Keratinocyte (primary cell): ENCODE data around the gene TSR1. TPM values are rescaled to one million over a fixed set of nuclear protein-coding genes. Genes with fewer than 3 reads are reported as not detected.

Experiments used
- DNase-seq: peaks from one replicate; pipeline ENCODE4 v3.0.0-alpha.2; 2011; ENCODE audit warnings: low read depth, missing footprints, low spot score
- FAIRE-seq: peaks from 2 replicates; lab custom pipeline; 2011; peaks lifted over from hg19 to GRCh38; lab: Jason Lieb, UNC
- H2AFZ ChIP-seq: 2 replicates; pipeline ENCODE4 v1.6.0; 2012; ENCODE audit warnings: low read length, control low read depth, inconsistent platforms; ENCODE audit not compliant: control insufficient read depth
- H3K27ac ChIP-seq: 2 replicates; pipeline ENCODE4 v1.5.1; 2011; ENCODE audit warnings: low read length; ENCODE audit not compliant: control insufficient read depth, insufficient read depth
- H3K27me3 ChIP-seq: 3 replicates; pipeline ENCODE4 v1.6.0; 2011; ENCODE audit warnings: low read length; ENCODE audit not compliant: control insufficient read depth, insufficient read depth; ENCODE audit errors: extremely low read depth
- H3K36me3 ChIP-seq, 2 experiments: 2 replicates in 1 of 2; 3 replicates in 1 of 2; pipeline ENCODE4 v1.5.1; 2011; ENCODE audit warnings: low read length in 2 of 2, mild to moderate bottlenecking in 1 of 2; ENCODE audit not compliant: control insufficient read depth in 2 of 2, insufficient read depth in 2 of 2; ENCODE audit errors: extremely low read depth in 1 of 2
- H3K4me1 ChIP-seq: 3 replicates; pipeline ENCODE4 v1.5.1; 2011; ENCODE audit warnings: low read length; ENCODE audit not compliant: control insufficient read depth, insufficient read depth; ENCODE audit errors: extremely low read depth
- H3K4me2 ChIP-seq: 3 replicates; pipeline ENCODE4 v1.6.0; 2011; ENCODE audit warnings: low read depth, low read length; ENCODE audit not compliant: control insufficient read depth, insufficient read depth; ENCODE audit errors: extremely low read depth
- H3K4me3 ChIP-seq, 3 experiments: fragments of 200-600 bp in 1 of 3; sonication (generic) in 1 of 3; 2 replicates in 2 of 3; 3 replicates in 1 of 3; pipeline ENCODE4 v1.5.1; 2011 to 2016; ENCODE audit warnings: low read length in 3 of 3, mild to moderate bottlenecking in 3 of 3, control low read depth in 2 of 3, inconsistent platforms in 1 of 3, low read depth in 1 of 3, mixed read lengths in 1 of 3, mixed run types in 1 of 3, moderate library complexity in 1 of 3; ENCODE audit not compliant: control insufficient read depth in 2 of 3, insufficient read depth in 2 of 3; ENCODE audit errors: extremely low read depth in 1 of 3
- H3K79me2 ChIP-seq: 2 replicates; pipeline ENCODE4 v1.6.0; 2012; ENCODE audit warnings: low read length; ENCODE audit not compliant: control insufficient read depth, insufficient read depth
- H3K9ac ChIP-seq: 3 replicates; pipeline ENCODE4 v1.6.0; 2011; ENCODE audit warnings: low read length; ENCODE audit not compliant: control insufficient read depth, insufficient read depth; ENCODE audit errors: extremely low read depth
- H3K9me1 ChIP-seq: 3 replicates; pipeline ENCODE4 v1.6.0; 2011; ENCODE audit warnings: low read length; ENCODE audit not compliant: control insufficient read depth, insufficient read depth; ENCODE audit errors: extremely low read depth
- H3K9me3 ChIP-seq: 2 replicates; pipeline ENCODE4 v1.5.1; 2012; ENCODE audit warnings: low read depth, low read length; ENCODE audit not compliant: control insufficient read depth
- H4K20me1 ChIP-seq: 3 replicates; pipeline ENCODE4 v1.6.0; 2011; ENCODE audit warnings: low read length; ENCODE audit not compliant: control insufficient read depth, insufficient read depth; ENCODE audit errors: extremely low read depth
- CTCF ChIP-seq, 3 experiments: IDR thresholded peaks in 1 of 3; conservative IDR thresholded peaks in 1 of 3; optimal IDR thresholded peaks in 1 of 3; 2 replicates in 2 of 3; 3 replicates in 1 of 3; pipeline versions ENCODE3 to v1.5.1; 2011; ENCODE audit warnings: low read length in 3 of 3, mild to moderate bottlenecking in 3 of 3, moderate library complexity in 2 of 3, control low read depth in 1 of 3, inconsistent platforms in 1 of 3; ENCODE audit not compliant: insufficient read depth in 2 of 3; ENCODE audit errors: extremely low read depth in 1 of 3
- EZH2 ChIP-seq: IDR thresholded peaks from one replicate; pipeline ENCODE4 v1.6.1; 2012; ENCODE audit warnings: inconsistent platforms, mild to moderate bottlenecking, low read length, moderate library complexity
- dilution Hi-C: fragments of 300-500 bp; cut with MboI; formaldehyde crosslinking; loops from one replicate; pipeline ENCODE4 v1.7.0; 2020; ENCODE audit warnings: low sequenced_read_pairs; ENCODE audit not compliant: extremely low pct_ligation_motif_present
- polyA plus RNA-seq, 5 experiments: library from polyadenylated mRNA; depleted of rRNA in 3 of 5; stranded (reverse) in 3 of 5; stranded (forward) in 1 of 5; unstranded in 1 of 5; fragments of >200 nt; gene quantifications; 1 replicate in 1 of 5; 2 replicates in 3 of 5; 3 replicates in 1 of 5; pipeline versions ENCODE4 v1.2.1 to v1.2.3, GENCODE V29; 2011 to 2012; ENCODE audit warnings: missing spikeins in 2 of 5, low read depth in 1 of 5, low replicate concordance in 1 of 5

The TSR1 gene
- polyA plus RNA-seq, 1 donor (not counting 4 experiments of a cell fraction or from before 2014, with no cell fraction given), result 17.1 TPM

DNA sequence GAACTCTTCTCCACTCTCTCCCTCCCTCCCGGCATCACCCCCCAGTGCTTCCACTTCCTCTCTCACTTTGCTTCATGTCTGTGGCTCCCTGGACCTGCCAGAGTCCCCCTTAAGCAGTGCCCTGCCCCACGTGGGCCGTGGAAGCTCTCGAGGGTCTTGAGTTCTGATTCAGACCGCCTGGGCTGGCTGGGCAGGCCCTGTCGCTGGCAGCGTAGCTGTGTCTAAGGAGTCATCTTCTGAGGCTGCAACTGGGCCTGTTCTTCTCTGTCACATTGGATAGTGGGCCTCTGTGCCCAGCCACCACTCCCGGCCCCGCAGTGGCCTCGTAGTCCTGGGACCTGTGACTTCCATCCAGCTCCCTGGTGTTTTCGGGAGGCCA is 33.9 kb upstream of the TSR1 start:
- Histone ChIP-seq H3K27me3 (no peaks in the 10 kb centered on the region), H3K9me1 (no peaks in the 10 kb centered on the region), H3K79me2 (no peaks in the 10 kb centered on the region), H3K4me2 (no peak overlapping the region), H3K4me1 (peaks cover 3% of the 10 kb centered on the region), H3K9me3 (no peaks in the 10 kb centered on the region), H2AFZ (no peak overlapping the region), H3K9ac (no peak overlapping the region), H4K20me1 (peaks cover 2% of the 10 kb centered on the region), H3K27ac (no peak overlapping the region), H3K36me3 (peaks cover 0 to 11% of the 10 kb centered on the region in 2 experiments), H3K4me3 (no peak overlapping the region)
- TF ChIP-seq EZH2 (no peak), CTCF (optimal IDR thresholded peaks at IDR 0.05 in 1 of 3, IDR thresholded peaks at IDR 0.05 in 1 of 3, conservative IDR thresholded peaks at IDR 0.05 in 1 of 3; ENCODE audit: extremely low read depth in 1 of 3, insufficient read depth in 2 of 3, low read length in 3 of 3) (no peak)
- no peak for FAIRE-seq
- dilution Hi-C loops, result no loop called here
- DNase-seq, result no peak

GRCh38 chr17:2369551-2370210 is 33.4 kb upstream of the TSR1 start:
- H3K79me2 ChIP-seq, result no peaks in the 10 kb centered on the region
- TF ChIP-seq CTCF (optimal IDR thresholded peaks at IDR 0.05 in 1 of 3, IDR thresholded peaks at IDR 0.05 in 1 of 3, conservative IDR thresholded peaks at IDR 0.05 in 1 of 3; ENCODE audit: extremely low read depth in 1 of 3, insufficient read depth in 2 of 3, low read length in 3 of 3) (peak in 1 of 3 experiments; percentile 10), EZH2 (no peak)
- no peak overlapping the region for H2AFZ ChIP-seq
- peaks cover 0 to 11% of the 10 kb centered on the region in 2 experiments for H3K36me3 ChIP-seq
- no peak overlapping the region for H3K27ac ChIP-seq
- no peaks in the 10 kb centered on the region for H3K27me3 ChIP-seq
- H4K20me1 ChIP-seq, result peaks cover 2% of the 10 kb centered on the region
- no peaks in the 10 kb centered on the region for H3K9me1 ChIP-seq
- dilution Hi-C loops, result no loop called here
- DNase-seq (no peak), FAIRE-seq (no peak)
- H3K4me1 ChIP-seq, result peaks cover 3% of the 10 kb centered on the region
- no peaks in the 10 kb centered on the region for H3K9me3 ChIP-seq
- no peak overlapping the region for H3K4me3 ChIP-seq
- no peak overlapping the region for H3K4me2 ChIP-seq
- H3K9ac ChIP-seq, result no peak overlapping the region
